GM12873 (cell line): ENCODE measurements around the gene FAM216B.

Experiments
- TF ChIP-seq, protein P1 (sequence below): IDR thresholded peaks from 2 replicates; pipeline ENCODE4 v1.5.1; 2012; ENCODE audit warnings: low read depth, mild to moderate bottlenecking, moderate library complexity, low read length, control low read depth; ENCODE audit not compliant: insufficient read depth; ENCODE audit errors: missing control alignments

FAM216B gene

DNA sequence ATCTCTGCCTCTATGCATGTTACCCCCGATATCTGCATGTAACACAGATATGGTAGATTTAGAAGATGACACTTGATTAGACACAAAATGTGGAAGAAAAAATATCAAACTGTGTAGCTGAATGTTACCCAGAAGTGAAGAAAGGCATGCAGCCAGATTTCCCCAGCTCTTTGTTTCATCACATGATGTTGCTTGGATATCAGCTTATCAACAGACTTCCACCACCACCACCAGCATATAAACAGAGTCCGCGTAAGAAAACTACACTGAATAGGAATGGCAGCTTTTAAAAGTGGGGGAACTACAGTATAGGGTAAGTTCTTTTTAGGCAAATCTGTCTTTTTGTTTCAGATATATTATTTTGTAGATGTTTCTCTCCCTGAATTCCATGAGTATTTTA is at the start of gene FAM216B:
FAM216B (plus strand) TSS at position 233 of the 400 bp plus-strand sequence. CDS start 2,484 bp downstream, outside the sequence.
- TF ChIP-seq, protein P1, sequence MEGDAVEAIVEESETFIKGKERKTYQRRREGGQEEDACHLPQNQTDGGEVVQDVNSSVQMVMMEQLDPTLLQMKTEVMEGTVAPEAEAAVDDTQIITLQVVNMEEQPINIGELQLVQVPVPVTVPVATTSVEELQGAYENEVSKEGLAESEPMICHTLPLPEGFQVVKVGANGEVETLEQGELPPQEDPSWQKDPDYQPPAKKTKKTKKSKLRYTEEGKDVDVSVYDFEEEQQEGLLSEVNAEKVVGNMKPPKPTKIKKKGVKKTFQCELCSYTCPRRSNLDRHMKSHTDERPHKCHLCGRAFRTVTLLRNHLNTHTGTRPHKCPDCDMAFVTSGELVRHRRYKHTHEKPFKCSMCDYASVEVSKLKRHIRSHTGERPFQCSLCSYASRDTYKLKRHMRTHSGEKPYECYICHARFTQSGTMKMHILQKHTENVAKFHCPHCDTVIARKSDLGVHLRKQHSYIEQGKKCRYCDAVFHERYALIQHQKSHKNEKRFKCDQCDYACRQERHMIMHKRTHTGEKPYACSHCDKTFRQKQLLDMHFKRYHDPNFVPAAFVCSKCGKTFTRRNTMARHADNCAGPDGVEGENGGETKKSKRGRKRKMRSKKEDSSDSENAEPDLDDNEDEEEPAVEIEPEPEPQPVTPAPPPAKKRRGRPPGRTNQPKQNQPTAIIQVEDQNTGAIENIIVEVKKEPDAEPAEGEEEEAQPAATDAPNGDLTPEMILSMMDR: no peak

DNA sequence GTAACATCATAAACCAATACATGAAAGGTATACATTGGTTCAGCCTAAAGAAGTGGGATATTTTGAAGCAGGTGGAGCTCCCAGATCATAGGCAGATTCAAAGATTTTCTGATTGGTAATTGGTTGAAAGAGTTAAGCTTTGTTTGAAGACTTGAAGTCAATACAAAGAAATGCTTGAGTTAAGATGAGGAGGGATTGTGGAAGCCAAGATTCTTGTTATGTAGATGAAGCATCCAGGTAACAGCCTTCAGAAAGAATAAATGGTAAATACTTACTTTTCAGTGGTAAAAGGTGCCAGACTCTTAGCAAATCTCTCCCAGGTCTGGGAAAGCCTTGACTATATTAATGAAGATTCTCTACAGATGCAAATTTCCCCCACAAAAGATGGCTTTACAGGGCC is 49.3 kb upstream of the FAM216B start:
- TF ChIP-seq, protein P1: no peak

DNA sequence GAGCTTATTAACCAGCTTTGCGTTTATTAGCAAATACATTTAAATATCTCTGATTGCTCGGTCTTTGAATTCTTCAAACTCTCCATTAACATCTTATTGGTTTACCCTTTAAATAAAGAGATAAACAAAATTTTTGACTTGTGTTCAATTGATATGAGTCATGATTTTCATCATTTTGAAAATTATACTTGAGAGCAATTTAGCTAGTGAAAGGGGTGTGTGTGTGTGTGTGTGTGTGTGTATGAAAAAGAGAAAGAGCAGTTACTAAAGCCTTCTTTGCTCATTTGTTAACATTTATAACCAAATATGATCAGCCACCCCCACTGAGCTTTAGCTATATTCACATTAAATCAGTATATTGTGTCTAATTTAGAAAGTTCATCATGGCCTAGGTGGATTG is 48.3 kb upstream of the FAM216B start:
- TF ChIP-seq, protein P1: no peak

DNA sequence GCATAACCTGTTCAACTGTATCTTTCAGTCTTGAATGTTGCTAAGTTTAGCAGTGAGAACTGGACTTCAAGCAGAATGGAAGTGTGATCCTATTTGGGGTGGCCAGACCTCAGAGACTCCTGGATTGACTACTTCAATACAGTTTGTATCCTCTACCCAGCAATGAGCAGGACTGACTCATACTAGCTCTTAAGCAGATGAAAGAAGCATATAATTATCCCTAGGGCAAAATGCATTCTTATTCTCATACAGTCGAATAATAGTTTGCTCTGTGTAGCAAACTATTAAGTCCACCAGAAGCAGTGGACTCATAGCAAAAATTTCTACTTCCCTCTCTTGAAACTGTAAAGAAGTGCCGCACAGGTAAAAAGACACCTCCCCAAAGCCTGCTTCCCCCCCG is 46.4 kb upstream of the FAM216B start:
- TF ChIP-seq, protein P1: no peak

DNA sequence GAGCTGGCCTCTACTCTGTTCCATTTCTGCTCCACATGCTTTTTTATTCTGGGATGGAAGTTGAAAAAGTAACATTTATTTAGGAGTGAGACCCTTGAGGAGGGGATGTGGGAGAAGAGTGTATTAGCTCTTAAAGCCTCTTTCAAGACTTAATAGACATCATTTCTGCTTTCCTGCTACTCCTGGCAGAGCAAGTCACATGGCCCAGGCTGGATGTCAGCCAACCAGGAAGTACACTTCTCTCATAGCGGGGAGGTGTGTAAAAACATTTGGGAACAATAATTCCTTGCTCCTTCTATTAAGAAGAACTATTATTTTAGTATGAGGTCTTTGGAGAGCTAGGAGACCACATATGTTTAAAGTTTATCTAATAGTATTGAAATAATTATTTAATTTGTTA is 40.6 kb upstream of the FAM216B start:
- TF ChIP-seq, protein P1: no peak

DNA sequence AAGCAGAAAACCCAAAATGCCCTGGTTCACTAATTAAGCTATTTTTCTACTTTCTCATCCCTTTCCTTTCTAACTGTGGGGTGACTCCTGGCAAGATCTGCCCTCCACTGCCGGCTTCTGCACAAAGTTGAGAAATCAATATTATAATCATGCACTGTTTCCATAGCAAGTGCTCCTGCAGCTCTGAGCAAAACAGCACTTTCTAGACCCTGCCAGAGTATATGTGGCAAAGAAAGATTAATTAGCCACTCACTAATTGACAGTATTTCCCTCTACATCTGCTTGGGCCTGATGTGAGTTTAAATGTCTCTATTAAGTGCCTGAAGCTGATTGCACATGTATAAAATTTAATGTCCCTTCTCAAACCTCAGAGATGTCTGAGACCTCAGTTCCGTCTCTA is 39.5 kb upstream of the FAM216B start:
- TF ChIP-seq, protein P1: no peak

DNA sequence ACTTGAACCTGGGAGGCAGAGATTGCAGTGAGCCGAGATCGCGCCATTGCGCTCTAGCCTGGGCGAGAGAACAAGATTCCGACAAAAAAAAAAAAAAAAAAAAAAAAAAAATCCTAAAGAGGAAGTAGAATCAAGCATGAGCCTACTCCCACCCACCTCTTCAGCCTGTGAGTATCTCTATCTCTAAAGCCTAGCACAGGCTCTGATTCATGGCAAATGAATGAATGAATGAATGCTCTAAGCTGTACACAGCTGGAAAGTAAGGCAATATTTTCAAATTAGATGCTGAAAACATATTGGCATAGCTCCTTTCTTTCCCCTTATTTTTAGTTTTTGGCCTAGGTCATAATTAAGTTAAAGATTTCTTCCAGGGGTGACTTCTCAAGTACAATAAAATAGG is 35.7 kb upstream of the FAM216B start:
- TF ChIP-seq, protein P1: no peak
